WTC11 (cell line): ENCODE measurements around the gene GSTO1. TPM values are rescaled to one million over a fixed set of nuclear protein-coding genes. Genes with fewer than 3 reads are reported as not detected.

ENCODE experiments used
- ATAC-seq: fragments of 200-7000 bp; cut with Tn5 transposase; 2 replicates; pipeline ENCODE4 v1.10.0; 2021; ENCODE audit warnings: mild to moderate bottlenecking, moderate library complexity
- CTCF ChIA-PET: fragments of 300-600 bp; sonication (Branson Sonifier 250); formaldehyde crosslinking; loops from one replicate; lab custom pipeline; 2021; ENCODE audit warnings: antibody characterized with exemption; lab: Charles Lee
- POLR2A ChIA-PET: fragments of 350-600 bp; sonication (Branson Sonifier 250); formaldehyde crosslinking; loops from one replicate; lab custom pipeline; 2021; ENCODE audit warnings: antibody characterized with exemption; lab: Charles Lee
- DNase-seq: peaks from one replicate; pipeline ENCODE4 v3.0.0; 2021; ENCODE audit warnings: low spot score
- H3K27ac Mint-ChIP-seq: 2 replicates; pipeline ENCODE4 v1.8.0; 2021; ENCODE audit warnings: mixed read lengths
- H3K27me3 Mint-ChIP-seq: 2 replicates; pipeline ENCODE4 v1.8.0; 2021; ENCODE audit warnings: low read depth, mild to moderate bottlenecking, moderate library complexity, mixed read lengths
- H3K36me3 Mint-ChIP-seq: 2 replicates; pipeline ENCODE4 v1.8.0; 2021; ENCODE audit warnings: mixed read lengths
- H3K4me1 Mint-ChIP-seq: 2 replicates; pipeline ENCODE4 v1.8.0; 2022; ENCODE audit warnings: mixed read lengths
- H3K4me3 Mint-ChIP-seq: 2 replicates; pipeline ENCODE4 v1.8.0; 2021; ENCODE audit warnings: mild to moderate bottlenecking, moderate library complexity, mixed read lengths
- H3K9me3 Mint-ChIP-seq: 2 replicates; pipeline ENCODE4 v1.8.0; 2021; ENCODE audit warnings: mixed read lengths
- ATF1 ChIP-seq: sonication (generic); formaldehyde crosslinking; IDR thresholded peaks from 2 replicates; pipeline ENCODE4 v1.8.1; 2023; ENCODE audit warnings: mild to moderate bottlenecking, moderate library complexity, missing genetic modification reagents
- ATF2 ChIP-seq: sonication (generic); formaldehyde crosslinking; IDR thresholded peaks from 2 replicates; pipeline ENCODE4 v1.8.1; 2022; ENCODE audit warnings: low read depth, missing genetic modification reagents, borderline replicate concordance
- ATF3 ChIP-seq: sonication (generic); formaldehyde crosslinking; conservative IDR thresholded peaks from 2 replicates; pipeline ENCODE4 v1.8.1; 2022; ENCODE audit warnings: mild to moderate bottlenecking, missing genetic modification reagents
- CREB1 ChIP-seq: sonication (generic); formaldehyde crosslinking; IDR thresholded peaks from 2 replicates; pipeline ENCODE4 v1.8.0; 2023; ENCODE audit warnings: mild to moderate bottlenecking, missing genetic modification reagents
- CREM ChIP-seq: sonication (generic); formaldehyde crosslinking; IDR thresholded peaks from 2 replicates; pipeline ENCODE4 v1.8.1; 2022; ENCODE audit warnings: mild to moderate bottlenecking, missing genetic modification reagents, moderate library complexity
- E2F4 ChIP-seq: sonication (generic); formaldehyde crosslinking; IDR thresholded peaks from 2 replicates; pipeline ENCODE4 v1.8.1; 2022; ENCODE audit warnings: low read depth, mild to moderate bottlenecking, moderate library complexity, missing genetic modification reagents, borderline replicate concordance
- ESRRA ChIP-seq: sonication (generic); formaldehyde crosslinking; IDR thresholded peaks from 2 replicates; pipeline ENCODE4 v1.8.1; 2022; ENCODE audit warnings: mild to moderate bottlenecking, missing genetic modification reagents, borderline replicate concordance
- FOXK1 ChIP-seq: sonication (generic); formaldehyde crosslinking; IDR thresholded peaks from 2 replicates; pipeline ENCODE4 v1.8.0; 2022; ENCODE audit warnings: mild to moderate bottlenecking, moderate library complexity, missing genetic modification reagents
- FOXP1 ChIP-seq: sonication (generic); formaldehyde crosslinking; IDR thresholded peaks from 2 replicates; pipeline ENCODE4 v1.8.0; 2022; ENCODE audit warnings: missing genetic modification reagents, mild to moderate bottlenecking, moderate library complexity, borderline replicate concordance
- GRHL2 ChIP-seq: fragments of 250-450 bp; sonication (Bioruptor Pico); IDR thresholded peaks from 2 replicates; pipeline ENCODE4 v1.8.0; 2022; ENCODE audit warnings: mild to moderate bottlenecking, moderate library complexity; ENCODE audit not compliant: insufficient replicate concordance, severe bottlenecking
- KAT7 ChIP-seq: sonication (generic); formaldehyde crosslinking; IDR thresholded peaks from 2 replicates; pipeline ENCODE4 v1.8.1; 2023; ENCODE audit warnings: missing genetic modification reagents, mild to moderate bottlenecking, borderline replicate concordance
- MLX ChIP-seq: sonication (generic); formaldehyde crosslinking; IDR thresholded peaks from 2 replicates; pipeline ENCODE4 v1.8.1; 2023; ENCODE audit warnings: mild to moderate bottlenecking, missing genetic modification reagents, moderate library complexity
- NR1H2 ChIP-seq: sonication (generic); formaldehyde crosslinking; IDR thresholded peaks from 2 replicates; pipeline ENCODE4 v1.9.0; 2021; ENCODE audit warnings: mild to moderate bottlenecking, moderate library complexity, missing genetic modification reagents
- NR2C2 ChIP-seq: sonication (generic); formaldehyde crosslinking; IDR thresholded peaks from 2 replicates; pipeline ENCODE4 v1.8.0; 2022; ENCODE audit warnings: mild to moderate bottlenecking, missing genetic modification reagents
- PRDM15 ChIP-seq: sonication (generic); formaldehyde crosslinking; IDR thresholded peaks from 2 replicates; pipeline ENCODE4 v1.8.0; 2022; ENCODE audit warnings: missing genetic modification reagents
- RORB ChIP-seq: fragments of 250-450 bp; sonication (Bioruptor Pico); IDR thresholded peaks from 2 replicates; pipeline ENCODE4 v1.9.0; 2021; ENCODE audit warnings: mild to moderate bottlenecking
- STAT6 ChIP-seq: sonication (generic); formaldehyde crosslinking; conservative IDR thresholded peaks from 2 replicates; pipeline ENCODE4 v1.8.1; 2023; ENCODE audit warnings: mild to moderate bottlenecking, low read depth, missing genetic modification reagents, moderate library complexity
- USF1 ChIP-seq: sonication (generic); formaldehyde crosslinking; IDR thresholded peaks from 2 replicates; pipeline ENCODE4 v1.8.0; 2022; ENCODE audit warnings: mild to moderate bottlenecking, missing genetic modification reagents
- USF2 ChIP-seq: sonication (generic); formaldehyde crosslinking; IDR thresholded peaks from 2 replicates; pipeline ENCODE4 v1.8.1; 2023; ENCODE audit warnings: mild to moderate bottlenecking, missing genetic modification reagents, moderate library complexity
- ZMAT4 ChIP-seq: fragments of 250-450 bp; sonication (Bioruptor Pico); IDR thresholded peaks from 2 replicates; pipeline ENCODE4 v1.9.0; 2021; ENCODE audit warnings: mild to moderate bottlenecking
- ZNF396 ChIP-seq: fragments of 250-450 bp; sonication (Bioruptor Pico); IDR thresholded peaks from 2 replicates; pipeline ENCODE4 v1.8.0; 2021; ENCODE audit warnings: mild to moderate bottlenecking, moderate library complexity, borderline replicate concordance
- ZNF416 ChIP-seq: fragments of 250-450 bp; sonication (Bioruptor Pico); IDR thresholded peaks from 2 replicates; pipeline ENCODE4 v1.9.0; 2021; ENCODE audit warnings: mild to moderate bottlenecking, inconsistent platforms
- total RNA-seq: library from RNA; stranded (reverse); gene quantifications from 3 replicates; pipeline ENCODE4 v1.2.3, GENCODE V29; 2021

Gene GSTO1
- total RNA-seq, 1 experiment from 2014 or later = 87.9 TPM

- Mint-ChIP-seq H3K9me3 (peaks cover 33% of the 10 kb centered on the region), H3K4me3 (no peak overlapping the region), H3K27me3 (peaks cover 20% of the 10 kb centered on the region), H3K4me1 (peaks cover 8% of the 10 kb centered on the region; the same call in 1 of the 2 replicates), H3K36me3 (peaks cover 16% of the 10 kb centered on the region), H3K27ac (no peak overlapping the region)
- ATAC-seq (no peak), DNase-seq (no peak)
- CTCF ChIA-PET = no interaction called here
- no peak for TF ChIP-seq KAT7 (CRISPR knock-in tag)
- no peak for TF ChIP-seq ZMAT4 (CRISPR knock-in tag)
- no peak for TF ChIP-seq RORB (CRISPR knock-in tag)
- no peak for TF ChIP-seq PRDM15 (CRISPR knock-in tag)
- no peak for TF ChIP-seq GRHL2 (CRISPR knock-in tag)
- TF ChIP-seq NR1H2 = no peak
- no peak for TF ChIP-seq ZNF396 (CRISPR knock-in tag)
- TF ChIP-seq ESRRA = no peak
- TF ChIP-seq ATF2 (CRISPR knock-in tag) = no peak
- TF ChIP-seq USF2 = no peak
- no peak for TF ChIP-seq E2F4 (CRISPR knock-in tag)
- POLR2A ChIA-PET = no interaction called here
Measured at GRCh38 chr10:104234934-104235333, 19.8 kb upstream of the GSTO1 start.

- H3K27ac Mint-ChIP-seq = no peak overlapping the region
- H3K4me1 Mint-ChIP-seq = peaks cover 8% of the 10 kb centered on the region; the same call in 1 of the 2 replicates
- DNase-seq = no peak
- ChIA-PET CTCF (no interaction called here), POLR2A (no interaction called here)
- peaks cover 33% of the 10 kb centered on the region for H3K9me3 Mint-ChIP-seq
- H3K36me3 Mint-ChIP-seq = peaks cover 16% of the 10 kb centered on the region
- H3K4me3 Mint-ChIP-seq = no peak overlapping the region
- TF ChIP-seq FOXP1 (CRISPR knock-in tag) (no peak), ATF1 (no peak), STAT6 (CRISPR knock-in tag) (no peak), NR2C2 (no peak), CREB1 (no peak), MLX (CRISPR knock-in tag) (no peak), ATF3 (CRISPR knock-in tag) (no peak), CREM (no peak), FOXK1 (CRISPR knock-in tag) (no peak), RORB (CRISPR knock-in tag) (no peak), KAT7 (CRISPR knock-in tag) (no peak), USF1 (no peak), ZNF416 (no peak), NR1H2 (no peak)
- H3K27me3 Mint-ChIP-seq = peaks cover 20% of the 10 kb centered on the region
- no peak for ATAC-seq
Measured at GRCh38 chr10:104235801-104236200, 18.9 kb upstream of the GSTO1 start.
